GM21367 (cell line): ENCODE data around the gene BCAT1.
A peak's percentile ranks its signal among the peaks of the same experiment; 100 is the strongest.
"Not testable (repeated sequence)": the region's sequence is repeated elsewhere in the genome, so short reads cannot be mapped to it uniquely, and the experiment has no call there.

Experiments used
- ATAC-seq: cut with Tn5 transposase; IDR thresholded peaks from one replicate; pipeline ENCODE4 v1.9.1; 2021; ENCODE audit not compliant: unreplicated experiment

BCAT1 gene

DNA sequence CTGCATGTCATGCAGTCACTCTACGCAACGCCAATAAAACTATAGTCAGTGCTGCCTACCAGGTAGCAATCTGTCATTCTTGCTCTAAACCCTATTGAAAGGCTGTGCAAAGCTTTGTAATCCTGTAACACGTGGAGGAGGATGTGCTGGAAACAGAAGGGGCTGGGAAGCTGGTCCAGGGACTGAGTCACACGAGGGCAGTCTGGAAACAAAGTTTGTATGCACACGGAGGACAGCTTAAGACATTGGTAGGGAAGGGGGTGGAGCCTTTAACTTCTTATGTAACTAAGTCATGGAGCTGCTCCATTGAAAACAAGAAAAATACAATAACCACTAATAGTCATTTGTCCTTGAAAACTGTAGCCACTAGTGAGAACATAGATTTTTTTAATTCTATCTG lies 128.0 kb downstream of the BCAT1 start:
- no peak for ATAC-seq

DNA sequence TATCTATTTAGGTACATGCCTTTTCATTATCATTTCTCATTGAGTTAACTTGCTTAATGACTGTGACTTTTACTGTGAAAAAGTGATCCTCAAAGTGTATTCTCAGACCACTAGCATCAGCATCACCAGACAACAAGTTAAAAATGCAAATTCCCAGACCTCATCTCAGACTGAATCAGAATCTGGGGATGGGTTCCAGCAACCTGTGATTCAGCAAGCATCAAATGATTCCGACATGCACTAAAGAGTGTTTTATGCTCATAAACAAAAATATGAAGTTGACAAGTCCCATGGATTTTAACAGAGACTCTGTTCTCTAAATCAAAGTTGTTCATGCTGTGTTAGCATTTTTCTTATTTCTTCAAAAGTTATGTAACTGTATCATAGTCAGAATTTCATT lies 130.6 kb downstream of the BCAT1 start:
- ATAC-seq = no peak

DNA sequence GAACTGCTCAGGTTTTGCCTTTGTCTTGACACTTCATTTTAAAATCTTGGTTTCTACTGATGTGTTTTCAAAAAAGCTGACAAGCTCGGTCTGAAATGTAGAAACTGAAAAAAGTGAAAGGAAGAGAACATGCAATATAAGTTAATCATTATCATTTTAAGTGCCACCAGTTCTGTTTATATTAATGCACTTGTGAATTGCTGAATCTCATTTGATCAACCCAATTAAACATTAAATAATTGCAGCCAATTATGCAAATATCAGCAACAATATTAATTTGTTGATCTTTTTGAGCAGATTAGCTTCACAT lies 133.8 kb downstream of the BCAT1 start:
- peak; percentile 25 for ATAC-seq

DNA sequence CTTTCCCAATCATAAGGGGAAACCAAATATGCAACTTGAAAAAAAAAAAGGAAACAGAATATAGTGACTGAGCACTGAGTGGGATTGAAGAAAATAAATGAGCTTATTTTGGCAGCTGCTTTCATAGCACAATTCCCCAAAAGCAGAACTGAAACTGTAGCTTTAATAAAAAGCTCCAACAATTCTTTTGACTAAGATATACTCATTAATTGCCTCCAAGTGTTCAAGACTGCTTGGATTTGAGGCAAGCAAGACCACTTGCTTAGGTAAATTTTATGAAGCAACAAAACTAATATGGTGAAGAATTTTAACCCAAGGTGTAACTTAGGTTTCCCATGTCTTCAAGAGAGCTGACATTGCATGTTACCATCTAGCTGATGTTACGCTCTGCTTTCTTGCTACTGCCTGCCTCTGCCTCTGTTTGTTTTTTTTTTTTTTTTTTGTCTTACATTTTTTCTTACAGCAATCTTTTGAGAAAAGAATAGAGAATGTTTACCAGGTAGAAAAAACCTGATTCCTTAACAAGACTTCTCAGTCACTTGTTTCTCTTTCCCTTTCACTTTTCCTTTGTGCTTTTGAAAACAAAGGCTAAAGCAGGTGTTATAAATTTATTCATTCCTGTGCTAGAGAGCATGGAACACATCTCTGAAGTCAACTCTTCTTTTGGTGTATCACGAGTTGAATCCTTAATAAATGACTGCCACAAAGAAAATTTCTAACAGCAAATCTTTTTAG lies 134.4 kb downstream of the BCAT1 start:
- peak; percentile 71 for ATAC-seq

DNA sequence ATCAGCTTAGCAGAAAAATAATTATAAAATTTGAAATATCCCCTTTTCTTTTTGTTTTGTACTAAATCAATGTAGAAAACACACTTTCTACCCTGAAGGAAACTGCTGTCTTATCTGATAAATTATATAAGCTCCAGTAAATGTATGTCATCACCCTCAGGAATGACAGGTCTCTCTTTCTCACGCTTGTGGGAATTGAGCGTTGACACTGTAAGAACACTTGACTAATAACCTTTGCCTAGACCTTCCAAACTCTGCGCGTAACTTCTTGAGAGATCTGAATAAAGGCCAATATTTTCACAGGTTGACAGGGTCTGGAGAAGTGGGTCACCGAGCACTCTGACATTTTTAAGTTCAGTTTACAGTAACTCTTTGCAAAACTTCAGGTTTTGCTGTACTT lies 138.5 kb downstream of the BCAT1 start:
- no peak for ATAC-seq

DNA sequence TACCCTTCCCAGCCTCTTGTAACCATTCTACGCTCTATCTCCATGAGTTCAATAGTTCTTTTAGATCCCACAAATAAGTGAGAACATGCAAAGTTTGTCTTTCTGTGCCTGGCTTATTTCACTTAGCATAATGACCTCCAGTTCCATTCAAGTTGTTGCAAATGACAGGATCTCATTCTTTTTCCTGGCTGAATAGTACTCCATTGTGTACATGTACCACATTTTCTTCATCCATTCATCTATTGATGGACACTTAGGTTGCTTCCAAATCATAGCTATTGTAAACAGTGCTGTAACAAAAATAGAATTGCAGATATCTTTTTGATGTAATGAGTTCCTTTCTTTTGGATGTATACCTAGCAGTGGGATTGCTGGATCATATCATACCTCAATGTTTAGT lies 139.6 kb downstream of the BCAT1 start:
- not testable (repeated sequence) for ATAC-seq

DNA sequence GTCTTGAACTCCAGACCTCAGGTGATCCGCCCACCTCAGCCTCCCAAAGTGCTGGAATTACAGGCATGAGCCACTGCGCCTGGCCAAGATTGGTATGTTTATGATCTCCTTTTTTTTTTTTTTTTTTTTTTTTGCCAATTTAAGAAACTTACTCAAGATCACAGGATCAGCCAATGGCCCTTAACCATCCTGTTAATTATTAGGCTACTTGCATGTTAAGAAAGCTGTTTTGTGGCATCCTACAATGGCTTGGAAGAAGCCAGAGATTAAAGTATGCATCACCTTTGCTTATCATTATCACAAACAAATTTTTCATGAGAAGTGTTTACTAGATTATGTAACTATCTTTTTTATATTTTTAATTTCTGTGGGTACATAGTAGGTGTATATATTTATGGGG lies 140.2 kb downstream of the BCAT1 start:
- no peak for ATAC-seq

DNA sequence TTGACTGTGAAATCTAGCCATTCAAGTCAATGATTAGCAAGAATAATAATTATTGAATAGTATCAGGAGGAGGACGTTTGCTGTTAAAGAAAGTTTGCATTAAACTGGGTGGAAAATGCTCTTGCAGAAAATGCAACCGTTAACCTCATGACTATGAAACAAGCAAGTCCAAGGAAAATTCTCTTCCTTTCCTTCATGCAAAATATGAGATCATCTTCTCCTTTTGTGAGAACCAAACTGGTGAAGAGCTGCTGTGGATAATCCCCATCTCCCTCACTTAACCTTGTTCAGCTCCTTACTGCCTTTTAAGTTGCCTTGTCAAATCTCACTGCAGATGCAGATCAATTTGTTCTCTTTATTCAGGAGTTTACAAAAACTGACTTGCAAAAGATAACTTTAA lies 142.5 kb downstream of the BCAT1 start:
- ATAC-seq = no peak

DNA sequence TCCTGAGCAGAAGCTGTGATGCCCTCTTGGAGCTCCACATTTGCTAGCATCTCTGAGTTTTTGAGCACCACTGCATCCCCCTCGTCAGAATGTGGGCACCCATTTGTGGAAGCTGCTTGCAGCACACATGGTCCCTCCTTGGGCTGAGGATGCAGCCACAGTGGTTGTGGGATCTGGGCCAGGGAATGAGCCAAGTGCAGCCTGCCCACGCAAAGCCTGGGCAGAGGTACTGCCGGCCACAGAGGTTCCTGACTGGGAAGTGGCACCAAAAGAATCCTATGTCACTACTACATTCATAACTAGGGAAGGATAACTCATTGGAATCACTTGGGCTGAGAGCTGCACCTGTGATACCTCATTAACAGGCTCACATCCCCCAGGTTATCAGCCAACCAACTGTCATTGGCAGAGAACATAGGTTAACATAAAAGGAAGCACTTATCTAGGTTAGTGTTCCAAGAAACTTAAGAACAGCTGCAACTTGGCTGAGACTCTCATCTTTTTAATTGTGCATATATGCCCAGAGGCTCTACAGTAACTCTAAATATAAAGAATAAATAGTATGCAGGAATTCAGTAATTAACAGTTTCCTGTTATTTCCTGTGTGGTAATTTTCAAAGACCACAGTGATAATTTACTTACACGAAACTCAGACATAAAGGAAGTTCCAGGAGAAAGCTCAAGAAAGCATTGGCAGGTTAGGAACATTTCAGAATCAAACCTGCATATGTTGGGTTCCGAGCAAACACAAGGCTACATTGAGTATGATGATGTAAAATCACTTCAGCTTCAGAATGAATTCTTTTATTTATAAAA lies 145.3 kb downstream of the BCAT1 start:
- no peak for ATAC-seq

DNA sequence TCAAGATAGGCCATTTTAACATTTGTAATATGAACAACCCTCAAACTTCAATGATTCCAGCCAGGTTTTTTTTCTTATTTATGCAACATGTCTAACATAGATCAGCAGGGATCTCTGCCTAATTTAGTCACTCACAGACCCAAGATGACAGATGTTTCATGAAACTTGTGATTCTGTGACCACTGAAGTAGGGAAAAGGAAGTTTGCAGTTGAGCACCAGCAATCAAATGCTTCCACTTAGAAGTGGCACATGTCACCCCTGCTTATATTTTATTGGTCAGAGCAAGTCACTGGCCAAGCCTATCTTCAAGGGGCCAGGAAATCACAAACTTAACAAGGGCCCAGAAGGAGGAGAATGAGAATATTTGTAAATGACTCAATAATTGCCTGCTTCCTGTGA lies 150.6 kb downstream of the BCAT1 start:
- peak; percentile 93 for ATAC-seq

DNA sequence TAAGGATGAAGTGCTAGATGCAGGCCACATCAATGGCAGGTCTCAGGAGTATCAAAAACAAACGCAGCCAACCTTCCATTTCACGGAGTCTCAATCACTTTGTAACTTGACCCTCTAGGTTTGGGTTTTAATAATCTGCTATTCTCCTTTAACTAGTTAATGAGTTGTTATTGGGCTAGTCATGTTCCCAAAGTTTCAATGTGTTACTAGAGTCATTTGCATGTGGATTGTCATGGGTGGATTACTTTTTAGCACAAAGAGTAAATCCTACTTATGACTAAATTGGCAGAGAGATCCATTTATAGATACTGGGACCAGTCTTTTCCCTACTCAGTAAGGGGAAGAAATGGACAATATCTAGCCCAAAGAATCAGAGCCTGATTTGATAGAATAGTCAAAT lies 151.0 kb downstream of the BCAT1 start:
- ATAC-seq = no peak

DNA sequence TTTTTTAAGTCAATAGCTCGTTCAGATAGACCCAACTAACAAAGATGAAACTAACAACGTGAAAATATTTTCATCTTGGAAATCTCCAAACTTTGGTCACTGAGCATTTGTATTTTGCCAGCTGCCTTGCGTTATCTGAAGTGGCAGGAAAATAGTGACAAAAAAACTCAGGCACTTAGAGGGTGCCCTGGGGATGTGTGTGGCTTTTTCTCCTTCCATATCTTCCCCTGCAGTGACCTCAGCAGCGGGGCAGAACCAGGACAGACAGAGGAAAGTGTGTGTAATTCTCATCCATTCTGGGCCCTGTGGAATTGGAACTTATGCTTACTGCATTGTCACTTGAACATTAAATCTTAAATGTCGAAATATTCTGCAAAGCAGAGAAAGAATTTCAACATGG lies 152.0 kb downstream of the BCAT1 start:
- no peak for ATAC-seq

DNA sequence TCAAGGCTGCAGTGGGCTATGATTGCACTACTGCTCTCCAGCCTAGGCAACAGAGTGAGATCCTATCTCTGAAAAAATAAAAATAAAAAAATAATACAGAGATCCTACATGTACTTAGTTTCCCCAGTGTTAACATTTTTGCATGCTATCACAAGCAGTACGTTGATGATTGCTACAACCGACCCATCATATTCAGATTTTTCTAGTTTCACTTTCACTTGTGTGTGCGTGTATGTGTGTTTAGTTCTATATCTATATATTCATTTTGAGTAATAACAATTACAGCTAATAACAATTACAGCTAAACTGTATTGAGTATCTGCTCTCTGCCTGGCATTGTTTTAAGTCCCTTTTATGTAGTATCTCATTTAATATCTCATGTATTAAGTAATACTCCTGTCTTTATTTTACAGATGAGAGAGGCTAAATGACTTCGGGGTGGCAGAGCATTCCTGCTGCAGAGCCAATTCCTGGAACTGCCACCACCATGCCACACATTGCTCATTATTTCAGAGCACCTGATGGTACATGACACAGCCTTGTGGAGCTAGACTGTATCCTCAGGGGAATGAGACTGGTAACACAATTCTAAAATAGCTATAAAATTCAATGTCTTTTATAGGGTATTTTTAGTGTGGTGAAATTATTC lies 153.1 kb downstream of the BCAT1 start:
- no peak for ATAC-seq

DNA sequence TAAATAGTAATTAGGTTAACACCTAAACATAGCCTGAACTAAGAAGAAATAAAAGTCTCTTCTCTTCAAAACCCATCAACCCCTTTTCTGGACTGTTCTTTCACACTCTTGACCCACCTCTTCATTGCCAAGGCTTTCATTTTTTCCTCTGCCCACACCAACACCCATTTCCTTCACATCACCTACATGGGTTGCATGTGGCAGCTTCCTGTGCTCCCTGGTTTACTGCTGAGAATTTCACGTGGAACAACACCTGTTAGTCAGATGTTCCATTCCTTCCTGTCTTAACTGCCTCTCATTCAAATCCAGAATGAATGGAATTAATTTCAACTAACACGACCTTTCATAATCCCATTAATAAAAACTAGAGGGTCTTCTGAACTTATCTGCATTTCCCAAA lies 157.3 kb downstream of the BCAT1 start:
- ATAC-seq = no peak

DNA sequence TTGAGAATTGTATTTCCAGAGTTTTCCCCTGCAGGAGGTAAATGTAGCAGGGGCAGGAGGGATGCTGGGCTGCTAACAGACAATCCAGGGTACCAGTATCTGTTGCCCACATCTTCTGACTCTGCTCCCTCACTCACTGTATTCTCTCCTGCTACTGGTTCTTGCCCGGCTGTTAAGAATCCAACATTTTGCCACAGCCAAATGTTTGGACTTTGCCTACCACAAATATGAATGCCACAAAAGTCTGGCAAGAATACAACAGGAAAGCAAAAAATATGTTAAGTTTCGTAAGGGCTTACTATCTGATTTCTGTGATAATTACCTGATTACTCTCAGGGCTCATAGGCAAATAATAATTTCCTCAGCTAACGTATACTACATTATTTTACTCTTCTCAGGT lies 160.0 kb downstream of the BCAT1 start:
- ATAC-seq = no peak

DNA sequence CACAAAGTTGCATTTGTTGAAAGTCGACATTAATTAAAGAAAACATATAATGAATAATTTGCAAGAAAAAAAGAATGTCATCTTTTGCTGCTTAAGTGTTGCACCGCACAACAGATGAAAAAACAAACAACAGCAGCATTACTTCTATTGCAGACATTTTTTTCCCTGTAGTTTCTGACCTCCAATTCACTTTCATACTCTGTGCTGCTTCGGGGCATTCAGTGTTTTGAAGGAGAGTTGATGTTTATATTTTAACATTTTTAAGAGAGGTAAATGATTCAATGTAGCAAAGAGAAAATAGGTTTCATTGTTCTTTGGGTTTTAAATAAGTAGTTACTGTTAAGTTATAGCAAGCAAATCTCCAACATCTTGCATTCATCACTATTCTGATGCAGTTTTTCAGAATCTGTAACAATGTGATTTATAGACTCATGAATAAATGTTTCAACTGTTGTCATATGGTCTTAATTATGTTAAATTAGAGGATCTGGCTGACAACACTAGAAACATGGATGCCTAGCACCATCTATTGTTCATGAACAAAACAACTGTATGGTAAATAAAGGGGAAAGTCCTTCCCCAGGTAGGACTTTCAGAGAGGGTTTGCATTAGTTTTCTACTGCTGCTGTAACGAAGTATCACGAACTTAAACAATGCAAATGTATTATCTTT lies 168.1 kb downstream of the BCAT1 start:
- no peak for ATAC-seq

DNA sequence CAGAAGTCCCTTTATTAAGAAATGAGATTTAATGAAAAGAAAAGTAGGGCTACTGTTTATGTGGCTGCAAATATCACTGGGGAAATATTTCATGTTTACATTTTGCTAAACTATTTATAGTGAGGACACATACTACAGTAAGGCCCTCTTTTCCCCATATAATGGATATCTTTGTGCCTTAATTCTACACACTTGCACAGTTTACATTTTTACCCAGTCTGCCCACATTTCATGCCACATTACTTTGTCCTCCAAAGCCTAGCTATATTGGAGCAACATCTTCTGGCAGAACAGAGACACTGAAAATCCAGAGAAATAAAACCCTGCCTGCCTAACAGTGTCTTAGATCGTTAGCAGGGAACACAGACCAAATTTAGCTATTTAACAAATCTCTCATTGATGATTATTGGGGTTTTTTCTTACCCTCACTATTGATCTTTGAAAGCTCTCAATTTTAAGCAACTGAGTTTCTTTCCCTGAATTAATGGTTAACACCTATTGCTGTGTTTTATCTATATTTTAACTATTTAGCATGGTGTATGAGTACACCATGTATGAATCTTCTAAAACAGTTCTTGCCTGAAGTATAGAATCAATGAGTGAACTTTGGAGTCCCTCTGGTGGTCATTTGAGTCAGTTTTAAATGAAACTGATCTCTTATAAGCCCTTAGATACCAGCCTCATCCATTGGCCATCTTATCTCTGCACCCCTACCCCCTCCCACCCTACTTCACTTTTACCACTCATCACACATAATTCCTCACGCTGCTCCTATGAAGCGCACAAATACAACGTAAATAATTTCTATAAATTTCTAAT lies 170.2 kb downstream of the BCAT1 start:
- peak; percentile 84 for ATAC-seq

DNA sequence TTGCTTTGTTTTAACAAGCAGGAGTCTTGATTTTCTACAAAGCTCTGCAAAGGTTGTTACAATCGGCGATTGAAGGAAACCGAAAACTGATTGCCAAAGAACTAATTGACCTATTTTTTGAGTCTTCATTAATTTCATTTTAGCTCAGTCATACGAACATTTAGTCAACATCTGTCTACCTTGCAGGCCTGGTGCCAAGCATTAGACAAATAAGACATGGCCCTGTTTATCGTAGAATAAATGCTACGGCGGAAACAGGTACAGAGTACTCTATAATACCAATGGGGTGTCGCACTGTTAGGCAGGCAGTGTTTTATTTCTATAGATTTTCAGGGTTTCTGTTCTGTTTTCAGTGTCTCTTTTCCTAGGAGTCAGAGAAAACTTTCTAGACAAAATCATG lies 171.5 kb downstream of the BCAT1 start:
- no peak for ATAC-seq

DNA sequence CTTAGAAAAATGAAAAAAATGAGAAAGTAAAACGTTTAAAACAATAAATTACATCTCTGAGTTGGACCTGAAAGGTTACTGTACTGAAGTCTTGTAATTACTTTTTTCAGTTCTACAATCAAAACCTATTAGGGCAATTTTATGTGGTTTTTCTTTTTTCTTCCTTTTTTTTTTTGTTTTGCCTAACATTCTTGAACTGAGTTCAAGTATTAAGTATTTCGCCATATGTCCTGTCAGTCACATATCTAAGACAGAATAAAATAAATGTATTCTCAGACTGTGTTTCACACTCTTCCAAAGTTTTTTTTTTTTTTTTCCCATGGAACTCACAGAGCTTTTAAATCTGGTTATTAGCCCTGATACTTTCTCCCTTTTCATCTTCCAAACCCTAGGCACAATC lies 172.0 kb downstream of the BCAT1 start:
- ATAC-seq = no peak

DNA sequence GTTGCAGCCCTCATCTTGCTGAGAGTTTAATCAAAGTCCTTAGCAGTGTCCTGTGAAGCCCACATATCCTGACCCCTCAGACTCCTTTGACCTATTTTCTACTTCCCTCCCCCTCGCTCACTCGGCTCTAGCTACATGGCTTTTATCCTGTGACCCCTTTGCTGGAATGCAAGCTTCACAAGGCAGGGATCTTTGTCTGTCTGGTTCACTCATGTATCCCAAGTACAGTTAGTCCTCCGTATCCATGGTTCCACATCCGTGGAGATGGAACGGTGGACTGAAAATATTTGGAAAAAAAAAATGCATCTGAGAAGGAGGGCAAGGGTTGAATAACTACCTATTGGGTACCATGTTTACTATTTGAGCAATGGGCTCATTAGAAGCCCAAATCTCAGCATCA lies 173.8 kb downstream of the BCAT1 start:
- ATAC-seq = no peak

DNA sequence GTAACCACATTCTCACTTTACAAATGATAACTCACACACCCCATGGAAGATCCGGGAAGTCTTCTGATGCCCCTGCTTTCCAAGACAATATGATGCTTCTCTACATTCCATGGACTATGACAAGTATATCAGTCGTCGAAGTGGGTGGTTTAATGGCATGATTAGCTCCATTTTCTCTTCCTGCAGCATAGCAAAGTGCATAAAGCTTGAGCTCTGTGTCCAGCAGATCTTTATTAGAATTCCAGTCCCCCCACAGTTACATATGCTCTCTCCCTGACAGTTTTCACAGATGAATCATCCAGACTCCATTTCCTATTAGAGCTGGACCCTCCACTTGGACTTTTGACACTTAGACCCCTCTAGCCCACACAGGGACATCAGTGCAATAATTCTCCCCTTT lies 174.9 kb downstream of the BCAT1 start:
- ATAC-seq = no peak
